GM12892 (cell line): ENCODE results near the gene SQOR. TPM values are rescaled to one million over a fixed set of nuclear protein-coding genes. Genes with fewer than 3 reads are reported as not detected.
A peak's percentile ranks its signal among the peaks of the same experiment; 100 is the strongest.

Experiments
- DNase-seq: peaks from one replicate; pipeline ENCODE4 v3.0.0; 2011; ENCODE audit not compliant: insufficient read length
- FAIRE-seq: peaks from 2 replicates; lab custom pipeline; 2011; peaks lifted over from hg19 to GRCh38; lab: Jason Lieb, UNC
- POLR2A ChIP-seq: IDR thresholded peaks from 2 replicates; pipeline ENCODE4 v1.6.1; 2011; ENCODE audit warnings: low read depth, low read length, control low read depth
- POLR2AphosphoS5 ChIP-seq: IDR thresholded peaks from 2 replicates; pipeline ENCODE4 v1.6.1; 2011; ENCODE audit warnings: low read depth, low read length, control low read depth
- TAF1 ChIP-seq: IDR thresholded peaks from 2 replicates; pipeline ENCODE4 v1.6.1; 2011; ENCODE audit warnings: low read depth, mild to moderate bottlenecking, control low read depth, low read length, borderline replicate concordance
- polyA plus RNA-seq: library from polyadenylated mRNA; unstranded; fragments of >200 nt; gene quantifications from one replicate; pipeline ENCODE4 v1.2.1, GENCODE V29; 2012; ENCODE audit warnings: missing spikeins, inconsistent platforms; ENCODE audit not compliant: missing spikeins

SQOR gene
- 38.4 TPM for polyA plus RNA-seq

DNA sequence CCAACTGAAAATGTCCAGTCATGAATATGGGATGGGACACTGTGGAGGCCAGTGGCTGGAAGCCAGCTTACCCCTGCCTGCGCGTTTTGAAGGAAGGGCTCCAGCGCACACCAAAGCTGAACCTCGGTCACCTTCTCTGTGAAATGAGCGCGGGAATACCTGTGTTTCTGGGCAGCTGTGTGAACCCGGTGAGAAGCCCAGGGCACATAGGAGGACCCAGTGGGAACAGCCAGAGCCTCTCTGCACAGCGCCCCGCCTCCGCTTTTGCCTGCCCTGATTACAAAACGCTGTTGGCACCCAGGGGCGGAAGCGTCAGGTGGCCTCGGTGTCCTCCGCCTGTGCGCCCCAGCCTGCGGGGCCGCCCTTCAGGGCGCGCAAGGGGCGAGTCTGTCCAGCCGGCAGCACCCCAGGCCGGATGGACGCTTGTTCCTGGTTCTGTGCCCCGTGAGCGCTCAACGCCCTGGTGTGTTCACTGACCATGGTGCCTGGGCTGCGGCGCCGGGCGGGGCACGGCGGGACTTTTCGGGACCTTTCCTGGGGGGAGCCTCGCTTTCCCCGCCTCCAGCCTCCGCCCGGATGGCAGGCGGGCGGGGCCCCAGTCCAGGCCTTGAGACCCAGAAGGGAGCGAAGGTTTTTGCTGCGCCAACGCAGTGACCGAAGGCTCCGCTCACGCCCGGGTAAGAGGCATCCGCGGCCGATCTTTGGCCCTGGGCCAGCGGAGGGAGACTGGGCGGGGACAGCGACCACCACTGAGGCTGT is at the start of gene SQOR:
TSS of gene SQOR (plus strand) at position 598 of the 759 bp plus-strand sequence. CDS start 23,895 bp downstream, outside the sequence.
- TF ChIP-seq TAF1 (peak; percentile 49; the same call in 1 of the 2 replicates), POLR2AphosphoS5 (peak; percentile 32; the same call in 1 of the 2 replicates), POLR2A (peak; percentile 66; the same call in 1 of the 2 replicates)
- DNase-seq (peak; percentile 58), FAIRE-seq (peak; percentile 95)

DNA sequence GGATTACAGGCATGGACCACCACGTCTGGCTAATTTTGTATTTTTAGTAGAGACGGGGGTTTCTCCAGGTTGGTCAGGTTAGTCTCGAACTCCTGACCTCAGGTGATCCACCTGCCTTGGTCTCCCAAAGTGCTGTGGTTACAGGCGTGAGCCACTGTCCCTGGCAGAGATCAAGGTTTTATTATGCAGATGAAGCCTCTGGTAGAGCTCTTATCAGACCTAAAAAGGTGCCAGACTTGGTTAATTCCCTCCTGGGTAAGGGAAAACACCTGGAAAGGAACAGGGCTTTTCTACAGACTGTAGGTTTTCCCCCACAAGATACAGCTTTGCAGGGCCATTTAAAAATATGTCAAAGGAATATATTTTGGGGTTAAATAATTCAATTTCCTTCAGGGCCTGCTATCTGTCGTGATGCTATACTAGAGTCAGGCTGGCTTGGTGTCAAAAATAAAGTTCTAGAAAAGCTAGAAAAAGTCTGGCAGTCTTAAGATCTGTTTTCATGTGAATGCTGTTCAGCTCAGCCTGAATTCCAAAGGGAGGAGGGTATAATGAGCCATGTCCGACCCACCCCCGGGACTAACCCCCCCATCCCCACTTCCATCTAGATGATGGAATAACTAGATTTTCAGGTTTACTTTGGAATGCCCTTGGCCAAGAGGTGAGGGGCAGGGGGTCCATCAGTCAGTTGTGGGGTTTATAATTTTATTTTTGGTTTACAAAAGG is 49.6 kb upstream of the SQOR start:
- TF ChIP-seq TAF1 (no peak), POLR2AphosphoS5 (no peak), POLR2A (no peak)
- DNase-seq (no peak), FAIRE-seq (peak; percentile 21)

DNA sequence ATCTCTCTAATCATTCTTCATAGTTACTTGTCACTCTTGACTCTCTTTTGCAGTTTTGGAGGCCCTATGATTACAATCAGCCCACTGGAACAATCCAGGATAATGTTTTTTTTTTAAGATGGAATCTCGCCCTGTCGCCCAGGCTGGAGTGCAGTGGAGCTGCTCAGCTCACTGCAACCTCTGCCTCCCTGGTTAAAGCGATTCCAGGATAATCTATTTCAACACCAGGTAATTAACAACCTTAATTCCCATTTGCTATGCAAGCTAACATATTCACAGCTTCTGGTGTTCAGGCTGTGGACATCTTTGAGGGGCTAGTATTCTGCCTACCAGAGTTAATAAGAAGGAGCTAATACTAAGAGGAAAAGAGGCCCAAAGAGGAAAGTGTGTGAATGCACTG is 48.7 kb upstream of the SQOR start:
- DNase-seq (no peak), FAIRE-seq (no peak)
- TF ChIP-seq TAF1: no peak
- TF ChIP-seq POLR2A: no peak

DNA sequence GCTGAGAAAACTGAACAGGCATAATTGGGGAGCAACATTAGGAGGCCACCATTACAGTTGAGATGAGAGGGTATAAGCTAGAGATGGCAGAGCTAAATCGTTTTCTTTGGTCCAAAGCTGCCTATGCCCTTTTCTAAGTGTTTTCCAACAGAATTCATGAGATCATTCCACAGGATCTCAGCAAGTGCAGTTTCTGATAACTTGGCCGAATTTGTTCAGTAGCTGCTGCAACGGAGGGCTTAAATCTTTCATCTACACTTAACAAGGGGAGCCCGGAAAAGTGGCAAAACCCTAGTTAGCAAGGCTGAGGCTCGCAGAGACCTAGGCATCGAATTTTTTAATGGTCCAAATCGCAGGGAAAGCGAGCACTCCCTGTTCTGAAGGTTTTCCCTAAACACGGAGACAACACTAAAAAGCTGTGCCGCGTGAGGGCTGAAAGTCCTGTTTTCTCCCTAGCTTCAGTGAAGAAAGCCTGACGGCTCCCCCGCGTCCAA is 48.2 kb upstream of the SQOR start:
- no peak for DNase-seq
- peak; percentile 81 for FAIRE-seq
- TF ChIP-seq TAF1: no peak

DNA sequence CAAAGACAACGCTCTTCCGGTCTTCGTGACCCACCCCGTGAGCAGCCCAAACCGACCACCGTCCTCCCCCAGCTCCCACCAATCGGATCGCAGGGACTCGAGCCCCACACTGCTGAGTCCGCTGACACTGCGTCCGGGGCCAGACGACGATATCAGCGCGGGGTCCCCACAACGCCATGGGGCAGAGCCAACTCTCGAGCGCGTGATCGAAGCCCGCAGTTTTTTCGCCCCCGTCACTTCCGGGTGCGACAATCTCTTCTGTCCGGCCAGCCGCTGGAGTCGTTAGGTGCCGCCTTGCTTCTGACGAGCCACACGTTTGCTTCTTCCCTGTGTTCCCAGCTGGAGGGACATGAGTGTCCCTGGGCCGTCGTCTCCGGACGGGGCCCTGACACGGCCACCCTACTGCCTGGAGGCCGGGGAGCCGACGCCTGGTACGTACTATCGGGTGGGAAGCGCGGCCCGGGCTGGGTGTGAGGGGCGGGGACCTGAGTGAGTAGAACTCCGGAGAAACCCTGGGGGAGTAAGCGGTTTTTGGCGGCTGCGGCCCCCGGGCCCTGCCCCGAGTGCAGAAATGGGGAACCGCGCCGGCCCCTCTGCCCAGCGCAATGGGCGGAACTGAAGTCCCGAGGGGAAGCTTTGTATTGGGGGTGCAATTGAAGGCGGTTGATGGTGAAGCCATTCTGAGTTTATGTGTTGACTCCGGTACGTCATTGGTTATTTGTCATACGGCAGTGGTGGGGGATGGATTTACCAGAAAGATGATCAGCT is 47.5 kb upstream of the SQOR start, which contains the start of gene BLOC1S6:
TSS of gene BLOC1S6 (plus strand) at position 285 of the 768 bp plus-strand sequence. CDS start at position 350, 65 bp downstream.
- DNase-seq: peak; percentile 65
- peak; percentile 91 for FAIRE-seq
- TF ChIP-seq POLR2AphosphoS5 (peak; percentile 92), POLR2A (peak; percentile 96), TAF1 (peak; percentile 90)

DNA sequence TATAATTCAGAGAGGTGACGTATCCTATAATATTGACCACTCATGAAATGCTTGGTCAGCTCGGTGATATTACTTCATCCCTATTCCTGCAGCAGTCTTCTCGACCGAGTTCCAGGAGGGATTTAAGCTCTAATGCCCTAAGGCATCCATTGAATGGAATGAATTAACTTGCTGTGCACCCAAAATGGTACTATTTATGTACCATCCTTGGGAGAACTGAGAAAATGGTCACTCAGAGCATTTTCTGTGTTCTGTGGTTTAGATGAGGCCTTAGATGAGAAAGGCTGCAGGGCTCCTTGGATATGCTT is 47.0 kb upstream of the SQOR start:
- DNase-seq (no peak), FAIRE-seq (no peak)

DNA sequence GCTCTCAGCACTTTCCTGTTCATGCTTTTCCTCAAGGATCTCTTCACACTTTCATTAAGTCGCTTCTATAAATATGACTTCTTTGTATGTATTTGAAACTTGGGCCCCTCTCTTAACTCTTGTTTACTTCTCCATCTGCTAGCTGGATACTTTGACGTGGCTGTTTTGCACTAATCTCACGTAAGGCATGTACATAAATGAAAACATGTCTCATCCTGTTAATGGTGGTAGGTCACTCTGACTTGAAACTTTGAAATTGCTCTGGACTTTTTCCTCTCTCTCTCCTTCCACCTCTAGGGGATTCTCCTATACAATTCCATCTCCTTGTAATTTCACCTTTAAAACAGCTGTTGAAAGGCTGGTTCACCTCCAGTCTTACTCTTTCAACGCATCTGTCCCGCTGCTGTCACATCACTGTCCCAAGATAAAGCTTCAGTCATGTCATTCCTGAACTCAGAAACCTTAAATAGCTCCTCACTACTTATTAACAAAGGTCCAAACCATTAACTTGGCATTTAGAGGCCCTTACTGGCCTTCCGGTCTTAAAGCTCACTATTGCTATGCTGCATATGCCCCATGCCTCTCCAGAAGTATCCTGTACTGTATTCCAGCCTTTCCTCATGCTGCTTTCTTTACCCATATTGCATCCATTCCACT is 46.5 kb upstream of the SQOR start:
- no peak for TF ChIP-seq POLR2A
- peak; percentile 60 for FAIRE-seq

More for the DNA sequence above, 47.0 kb upstream of the SQOR start:
- no peak for TF ChIP-seq TAF1

DNA sequence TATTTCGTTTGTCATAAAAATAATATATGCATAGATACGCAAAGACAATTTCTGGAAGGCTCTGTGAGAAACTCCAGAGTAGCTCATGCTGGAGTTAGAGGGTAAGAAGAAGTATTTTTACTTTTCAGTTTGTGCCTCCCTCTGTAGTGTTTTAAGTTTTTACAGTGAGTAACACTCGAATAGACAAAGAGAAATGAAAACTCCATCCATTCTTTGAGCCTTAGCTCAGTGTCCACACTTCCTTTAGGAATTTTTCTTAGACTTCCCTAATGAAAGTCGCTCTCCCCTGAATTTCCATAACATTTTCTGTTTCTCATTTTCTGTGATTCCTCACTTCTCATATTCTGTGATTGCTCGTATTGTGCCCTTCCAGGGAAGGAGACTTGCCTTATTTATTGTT is 45.6 kb upstream of the SQOR start:
- FAIRE-seq: no peak
- TF ChIP-seq POLR2AphosphoS5 (no peak), TAF1 (no peak), POLR2A (no peak)
- DNase-seq: no peak

More for the DNA sequence above, 46.5 kb upstream of the SQOR start:
- no peak for DNase-seq

DNA sequence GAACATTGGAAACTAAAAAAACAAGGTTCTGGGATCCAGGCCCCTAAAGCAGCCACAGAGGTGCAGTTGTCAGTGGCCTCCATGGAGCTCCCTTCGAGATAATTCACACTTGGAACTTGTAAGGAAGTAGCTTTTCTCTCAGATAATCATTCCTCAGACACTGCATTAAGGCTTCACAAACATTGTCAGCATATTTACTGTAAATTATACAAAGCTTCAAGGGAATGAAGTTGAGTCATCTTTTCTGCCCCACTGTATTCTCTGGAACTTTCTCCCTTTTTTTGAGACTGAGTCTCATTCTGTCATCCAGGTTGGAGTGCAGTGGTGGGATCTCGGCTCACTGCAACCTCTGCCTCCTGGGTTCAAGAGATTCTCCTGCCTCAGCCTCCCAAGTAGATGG is 40.5 kb upstream of the SQOR start:
- TF ChIP-seq POLR2AphosphoS5: no peak
- TF ChIP-seq POLR2A: no peak
- TF ChIP-seq TAF1: no peak
- no peak for FAIRE-seq
- no peak for DNase-seq

DNA sequence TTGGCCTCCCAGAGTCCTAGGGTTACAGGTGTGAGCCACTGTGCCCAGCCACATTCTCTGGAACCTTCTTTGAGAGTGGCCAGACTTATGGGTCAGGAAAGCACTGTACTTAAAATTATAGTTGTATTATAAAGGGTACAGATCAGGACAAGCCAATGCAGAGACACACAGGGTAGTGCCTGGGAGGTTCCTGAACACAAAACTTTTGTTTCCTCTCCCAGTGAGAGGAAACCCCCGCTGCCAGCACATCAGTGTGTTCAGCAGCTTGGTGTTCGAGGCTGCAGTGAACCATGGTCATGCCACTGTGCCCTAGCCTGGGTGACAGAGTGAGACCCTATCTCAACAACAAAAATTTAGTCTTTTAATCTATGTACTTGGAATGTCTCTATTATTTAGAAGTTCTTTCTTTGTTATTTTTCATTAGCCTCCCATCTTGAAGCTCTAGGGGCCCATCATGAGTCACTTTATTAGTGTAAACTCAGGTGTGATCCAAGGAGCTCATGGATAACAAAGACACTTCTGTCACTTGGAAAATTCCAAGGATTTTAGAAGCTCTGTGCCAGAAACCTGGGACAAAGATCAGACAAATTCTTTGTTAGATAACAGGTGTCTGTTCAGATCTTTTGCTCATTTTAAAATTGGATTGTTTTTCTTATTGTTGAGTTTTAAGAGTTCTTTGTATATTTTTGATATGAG is 39.8 kb upstream of the SQOR start:
- FAIRE-seq (no peak), DNase-seq (no peak)
- TF ChIP-seq POLR2A: no peak
- no peak for TF ChIP-seq POLR2AphosphoS5
- TF ChIP-seq TAF1: no peak
